IPS-15b (cell line): ENCODE data around the gene RBM8A.
A peak's percentile ranks its signal among the peaks of the same experiment; 100 is the strongest.
"Not testable (repeated sequence)": the region's sequence is repeated elsewhere in the genome, so short reads cannot be mapped to it uniquely, and the experiment has no call there.

ENCODE experiments used
- H3K27me3 ChIP-seq: one replicate; pipeline ENCODE4 v1.6.1; 2013; ENCODE audit warnings: low read length; ENCODE audit not compliant: control insufficient read depth, insufficient read depth
- H3K36me3 ChIP-seq: one replicate; pipeline ENCODE4 v1.6.1; 2013; ENCODE audit warnings: low read length; ENCODE audit not compliant: control insufficient read depth, insufficient read depth
- H3K4me1 ChIP-seq: one replicate; pipeline ENCODE4 v1.6.1; 2013; ENCODE audit warnings: mild to moderate bottlenecking, low read length; ENCODE audit not compliant: control insufficient read depth, insufficient read depth
- H3K4me3 ChIP-seq: one replicate; pipeline ENCODE4 v1.5.1; 2013; ENCODE audit warnings: low read depth, low read length
- H3K9ac ChIP-seq: one replicate; pipeline ENCODE4 v1.6.1; 2013; ENCODE audit warnings: low read depth, mild to moderate bottlenecking, low read length
- H3K9me3 ChIP-seq: one replicate; pipeline ENCODE4 v1.6.1; 2013; ENCODE audit warnings: mild to moderate bottlenecking, low read length; ENCODE audit not compliant: control insufficient read depth, insufficient read depth

The RBM8A gene

DNA sequence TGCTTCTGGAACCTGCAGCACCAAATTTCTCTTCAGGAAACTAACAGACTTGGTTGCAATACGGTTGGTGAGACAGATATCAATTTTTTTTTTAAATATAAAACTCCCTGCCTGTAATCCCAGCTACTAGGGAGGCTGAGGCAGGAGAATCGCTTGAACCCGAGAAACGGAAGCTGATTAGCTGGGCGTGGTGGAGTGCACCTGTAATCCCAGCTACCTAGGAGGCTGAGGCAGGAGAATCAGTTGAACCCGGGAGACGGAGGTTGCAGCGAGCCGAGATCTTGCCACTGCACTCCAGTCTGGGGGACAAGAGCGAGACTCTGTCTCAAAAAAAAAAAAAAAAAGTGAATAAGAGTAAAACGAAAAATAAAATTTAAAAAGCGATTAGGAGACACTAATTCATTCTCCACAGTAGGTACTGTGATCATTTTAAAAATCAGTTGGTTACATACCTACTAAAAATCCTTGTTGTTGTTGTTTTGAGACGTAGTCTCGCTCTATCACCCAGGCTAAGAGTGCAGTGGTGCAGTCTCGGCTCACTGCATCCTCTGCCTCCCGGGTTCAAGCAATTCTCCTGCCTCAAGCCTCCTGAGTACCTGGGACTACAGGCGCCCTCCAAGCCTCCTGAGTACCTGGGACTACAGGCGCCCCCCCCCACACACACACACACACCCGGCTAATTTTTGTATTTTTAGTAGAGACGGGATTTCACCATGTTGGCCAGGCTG lies 796 bp upstream of the RBM8A start:
- Histone ChIP-seq H3K9me3 (no peaks in the 10 kb centered on the region), H3K4me1 (no peaks in the 10 kb centered on the region), H3K4me3 (peak overlapping the region; percentile 97), H3K36me3 (peaks cover 2% of the 10 kb centered on the region), H3K9ac (peak overlapping the region; percentile 95), H3K27me3 (no peaks in the 10 kb centered on the region)

DNA sequence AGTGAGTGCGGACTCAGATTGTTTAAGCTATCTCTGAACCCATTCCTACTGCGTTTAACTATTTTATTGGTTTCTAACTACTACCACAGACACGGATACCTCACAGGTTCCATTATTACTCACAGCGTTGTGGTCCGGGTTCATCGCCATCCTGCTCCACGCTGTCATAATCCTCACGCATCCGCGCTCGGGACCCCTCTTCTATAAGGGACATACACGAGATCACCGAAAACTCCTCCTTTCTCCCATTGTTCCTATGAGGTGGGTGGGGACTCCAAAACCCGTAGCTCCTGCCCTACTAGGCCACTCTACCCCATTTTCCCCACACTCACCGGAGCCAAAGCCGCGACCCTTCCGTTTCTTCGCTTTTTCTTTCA lies 610 bp downstream of the RBM8A start:
- H3K36me3 ChIP-seq = peaks cover 2% of the 10 kb centered on the region
- H3K9ac ChIP-seq = peak overlapping the region; percentile 88
- H3K4me3 ChIP-seq = peak overlapping the region; percentile 97
- no peaks in the 10 kb centered on the region for H3K9me3 ChIP-seq
- H3K27me3 ChIP-seq = no peaks in the 10 kb centered on the region
- H3K4me1 ChIP-seq = no peaks in the 10 kb centered on the region

DNA sequence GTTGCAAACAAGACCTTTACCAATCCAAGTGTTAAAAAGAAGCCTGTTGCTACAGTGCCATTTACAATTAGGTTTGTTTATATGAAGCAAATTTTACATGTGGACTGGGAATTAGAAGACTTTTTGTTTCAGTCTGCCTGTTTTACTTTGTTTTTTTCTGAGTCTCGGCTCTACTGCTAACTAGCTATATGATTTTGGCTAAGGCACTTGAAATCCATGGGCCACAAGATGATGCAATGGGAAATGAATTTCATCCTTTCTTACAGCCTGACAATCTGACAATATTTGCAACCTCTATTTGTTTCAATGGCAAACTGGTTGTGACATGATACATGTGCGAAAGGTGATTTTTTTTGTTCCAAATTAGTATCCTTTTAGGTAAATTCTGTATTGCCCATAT lies 5.0 kb downstream of the RBM8A start:
- H3K9me3 ChIP-seq = no peaks in the 10 kb centered on the region
- H3K36me3 ChIP-seq = peaks cover 2% of the 10 kb centered on the region
- no peak overlapping the region for H3K4me3 ChIP-seq
- no peak overlapping the region for H3K9ac ChIP-seq
- peaks cover 4% of the 10 kb centered on the region for H3K27me3 ChIP-seq
- no peaks in the 10 kb centered on the region for H3K4me1 ChIP-seq

DNA sequence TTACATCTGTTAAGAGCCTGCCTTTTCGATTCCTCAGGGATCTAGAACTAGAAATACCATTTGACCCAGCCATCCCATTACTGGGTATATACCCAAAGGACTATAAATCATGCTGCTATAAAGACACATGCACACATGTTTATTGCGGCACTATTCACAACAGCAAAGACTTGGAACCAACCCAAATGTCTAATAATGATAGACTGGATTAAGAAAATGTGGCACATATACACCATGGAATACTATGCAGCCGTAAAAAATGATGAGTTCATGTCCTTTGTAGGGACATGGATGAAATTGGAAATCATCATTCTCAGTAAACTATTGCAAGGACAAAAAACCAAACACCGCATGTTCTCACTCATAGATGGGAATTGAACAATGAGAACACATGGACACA lies 7.0 kb downstream of the RBM8A start:
- not testable (repeated sequence) for H3K4me3 ChIP-seq, H3K9me3 ChIP-seq, H3K9ac ChIP-seq, H3K36me3 ChIP-seq, H3K27me3 ChIP-seq, H3K4me1 ChIP-seq

DNA sequence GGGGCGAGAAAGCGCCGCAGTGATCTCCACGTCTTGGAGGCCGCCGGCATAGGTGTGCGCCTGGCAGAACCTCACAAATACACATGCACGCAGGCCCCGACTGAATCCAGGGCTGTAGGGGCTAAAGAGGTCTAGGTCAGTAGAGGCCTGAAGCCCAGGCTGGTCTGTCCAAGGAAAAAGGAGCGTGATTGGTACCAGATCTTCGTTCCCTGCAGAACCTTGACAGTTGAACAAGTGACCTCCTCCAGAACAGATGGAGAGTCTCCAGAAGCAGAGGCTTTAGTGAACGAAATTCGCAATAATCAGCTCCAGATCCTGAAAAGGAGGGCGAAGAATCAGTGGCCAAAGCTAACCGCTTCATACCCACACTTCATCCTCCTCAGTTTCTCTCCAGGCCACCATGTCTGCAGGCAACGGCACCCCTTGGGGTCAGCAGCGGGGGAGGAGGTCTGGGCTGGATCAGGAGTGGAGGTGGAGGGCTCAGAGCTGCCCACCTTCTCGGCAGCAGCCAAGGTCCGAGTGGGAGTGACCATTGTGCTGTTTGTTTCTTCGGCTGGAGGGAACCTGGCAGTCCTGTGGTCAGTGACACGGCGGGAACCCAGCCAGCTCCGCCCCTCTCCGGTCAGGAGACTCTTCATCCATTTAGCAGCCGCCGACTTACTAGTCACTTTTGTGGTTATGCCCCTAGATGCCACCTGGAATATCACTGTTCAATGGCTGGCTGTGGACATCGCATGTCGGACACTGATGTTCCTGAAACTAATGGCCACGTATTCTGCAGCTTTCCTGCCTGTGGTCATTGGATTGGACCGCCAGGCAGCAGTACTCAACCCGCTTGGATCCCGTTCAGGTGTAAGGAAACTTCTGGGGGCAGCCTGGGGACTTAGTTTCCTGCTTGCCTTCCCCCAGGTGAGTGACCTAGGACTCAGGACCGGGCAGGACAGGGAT lies 8.0 kb downstream of the RBM8A start:
- Histone ChIP-seq H3K27me3 (peaks cover 4% of the 10 kb centered on the region), H3K9me3 (no peaks in the 10 kb centered on the region), H3K4me1 (no peaks in the 10 kb centered on the region), H3K36me3 (no peaks in the 10 kb centered on the region), H3K4me3 (peak overlapping the region; percentile 86), H3K9ac (peak overlapping the region; percentile 55)

DNA sequence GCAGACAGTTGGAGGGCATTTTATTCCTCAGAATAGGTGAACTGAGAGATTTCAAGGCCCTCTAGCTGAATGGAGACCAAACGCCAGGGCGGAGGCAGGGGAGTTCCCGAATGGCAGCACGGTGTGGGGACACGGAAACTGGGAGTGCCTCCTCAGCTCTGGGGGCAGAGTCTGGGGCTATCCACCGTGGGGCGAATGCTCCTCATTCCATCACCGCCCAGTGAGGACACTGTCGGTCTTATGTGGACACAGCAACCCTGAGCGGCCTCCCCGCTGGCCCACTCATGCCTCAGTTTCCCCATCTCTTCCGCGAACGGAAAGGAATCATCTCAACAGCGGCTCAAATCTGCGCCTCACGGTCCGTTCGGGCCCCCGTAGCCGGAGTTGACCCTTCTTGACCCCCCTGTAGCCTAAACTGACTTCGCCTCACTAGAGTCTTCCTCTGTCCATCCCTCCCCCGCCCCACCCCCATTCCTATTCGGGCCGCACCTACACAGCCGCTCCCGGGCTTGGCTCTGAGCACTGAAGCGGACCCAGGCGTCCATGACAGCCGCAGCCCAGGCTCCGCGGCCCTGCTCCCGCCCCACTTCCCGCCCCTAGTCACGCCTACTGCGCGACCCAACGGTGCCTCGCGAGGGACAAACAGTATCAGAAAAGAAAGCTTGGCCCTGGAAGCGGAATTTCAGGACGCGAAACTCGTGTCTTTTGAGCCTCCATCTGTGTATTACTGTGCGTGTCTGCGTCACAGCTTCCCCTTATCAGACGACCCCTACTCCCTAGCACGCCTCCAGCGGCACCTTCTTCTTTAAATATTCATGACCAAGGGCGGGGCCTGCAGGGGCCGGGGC lies 8.9 kb downstream of the RBM8A start, which contains the start of gene PEX11B:
PEX11B (minus strand) TSS at position 574 of the 848 bp plus-strand sequence; CDS start at position 545, 29 bp downstream.
- no peaks in the 10 kb centered on the region for H3K9me3 ChIP-seq
- H3K36me3 ChIP-seq = no peaks in the 10 kb centered on the region
- peak within 1 kb of the TSS; percentile 86 for H3K4me3 ChIP-seq
- H3K9ac ChIP-seq = peak within 1 kb of the TSS; percentile 56
- peaks cover 4% of the 10 kb centered on the region for H3K27me3 ChIP-seq
- H3K4me1 ChIP-seq = no peaks in the 10 kb centered on the region

DNA sequence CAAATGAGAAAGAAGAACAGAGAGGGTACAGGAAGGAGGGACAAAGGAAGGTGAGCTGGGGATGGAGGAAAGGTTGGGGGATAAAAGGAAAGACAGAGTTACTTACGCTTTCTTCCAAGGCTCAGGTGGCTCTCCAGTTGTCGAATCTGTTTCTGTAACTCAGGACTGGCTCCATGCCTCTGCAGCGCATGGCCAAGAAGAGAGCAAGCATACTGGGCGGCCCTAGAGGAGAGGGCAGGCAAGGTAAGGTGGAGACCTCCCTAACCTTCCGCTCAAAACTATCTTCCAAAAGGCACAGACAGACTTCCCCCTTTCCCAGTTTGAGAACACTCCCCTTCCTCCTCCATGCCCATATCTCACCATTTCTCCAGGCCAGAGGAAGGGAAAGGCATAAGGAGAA lies 9.7 kb downstream of the RBM8A start:
- H3K9ac ChIP-seq = no peak overlapping the region
- no peaks in the 10 kb centered on the region for H3K36me3 ChIP-seq
- H3K9me3 ChIP-seq = no peaks in the 10 kb centered on the region
- H3K4me1 ChIP-seq = no peaks in the 10 kb centered on the region
- H3K27me3 ChIP-seq = peaks cover 4% of the 10 kb centered on the region
- H3K4me3 ChIP-seq = peak overlapping the region; percentile 86

DNA sequence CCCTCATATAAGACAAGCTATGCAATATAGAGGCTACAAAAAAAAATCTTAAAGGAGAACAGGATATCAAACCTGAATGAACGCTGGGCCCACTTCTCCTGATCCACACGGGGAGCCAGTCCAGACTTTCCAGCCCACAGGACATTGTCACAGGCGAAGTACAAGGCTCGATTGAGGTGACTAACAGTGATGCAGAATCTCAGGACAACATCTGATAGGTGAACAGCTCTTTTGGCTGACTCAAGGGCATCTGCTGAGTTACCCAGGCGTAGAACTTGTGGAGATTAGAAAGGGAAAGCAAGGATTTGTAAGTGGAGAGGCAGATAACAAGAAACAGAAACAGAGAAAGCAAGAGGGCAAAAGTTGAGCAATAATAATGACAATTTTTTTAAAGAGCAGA lies 10.5 kb downstream of the RBM8A start:
- no peaks in the 10 kb centered on the region for H3K4me1 ChIP-seq
- no peak overlapping the region for H3K4me3 ChIP-seq
- H3K27me3 ChIP-seq = peaks cover 4% of the 10 kb centered on the region
- no peak overlapping the region for H3K9ac ChIP-seq
- no peaks in the 10 kb centered on the region for H3K9me3 ChIP-seq
- H3K36me3 ChIP-seq = no peaks in the 10 kb centered on the region

DNA sequence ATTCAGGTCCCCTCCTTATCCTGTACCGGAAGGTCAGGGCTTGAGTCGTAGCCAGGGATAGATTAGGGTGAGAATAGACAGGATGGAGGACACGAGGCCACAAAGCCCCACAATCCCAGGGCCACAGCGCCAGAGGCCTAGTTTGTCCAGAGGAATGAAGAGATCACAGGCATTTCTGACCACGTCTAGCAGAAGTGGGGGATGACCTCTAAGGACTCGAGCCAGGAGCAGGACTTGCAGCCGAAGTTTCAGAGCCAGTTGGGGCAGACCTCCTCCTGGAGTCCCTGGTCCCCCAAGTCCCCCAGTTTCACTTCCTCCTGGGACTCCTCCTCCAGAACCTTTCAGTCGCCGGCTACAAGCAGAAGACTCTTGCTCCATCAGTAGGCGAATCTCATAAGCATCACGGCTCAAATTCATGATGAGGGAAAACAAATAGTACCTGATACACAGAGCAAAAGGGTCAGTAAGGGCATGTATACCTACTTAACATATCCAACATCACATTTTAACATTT lies 15.1 kb downstream of the RBM8A start:
- Histone ChIP-seq H3K9me3 (no peaks in the 10 kb centered on the region), H3K27me3 (peaks cover 9% of the 10 kb centered on the region), H3K9ac (no peak overlapping the region), H3K4me3 (no peak overlapping the region), H3K4me1 (no peaks in the 10 kb centered on the region), H3K36me3 (no peaks in the 10 kb centered on the region)

DNA sequence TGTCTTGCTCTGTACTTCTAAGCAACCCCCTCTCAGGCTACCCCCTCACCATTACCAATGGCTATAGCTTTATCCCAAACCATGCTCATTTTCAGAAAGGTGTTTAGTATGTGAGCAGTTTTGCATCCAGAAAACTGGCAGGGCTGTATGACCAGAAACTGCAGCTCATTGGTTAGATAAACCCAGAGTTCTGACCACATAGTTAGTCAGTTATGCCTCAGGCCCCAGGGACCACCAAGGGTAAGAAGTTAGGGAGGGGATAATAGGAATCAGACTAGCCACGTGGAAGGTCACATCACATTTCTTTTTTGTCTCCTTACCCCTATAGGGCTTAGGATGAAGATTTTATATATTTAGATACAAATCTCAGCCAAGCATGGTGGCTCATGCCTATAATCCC lies 18.6 kb downstream of the RBM8A start:
- Histone ChIP-seq H3K36me3 (no peaks in the 10 kb centered on the region), H3K4me1 (no peaks in the 10 kb centered on the region), H3K27me3 (peaks cover 12% of the 10 kb centered on the region), H3K9me3 (no peaks in the 10 kb centered on the region), H3K4me3 (no peak overlapping the region), H3K9ac (no peak overlapping the region)
